Liver (tissue), 9 donors: ENCODE data around the gene PIGQ. TPM values are rescaled to one million over a fixed set of nuclear protein-coding genes. Genes with fewer than 3 reads are reported as not detected.

ENCODE experiments used
- DNase-seq: peaks from one replicate; pipeline ENCODE4 v3.0.0-alpha.2; 2017; ENCODE audit warnings: low spot score
- H3K27ac ChIP-seq, 2 donors: one replicate each; pipeline ENCODE4 v1.7.0; 2013; ENCODE audit warnings: inconsistent platforms in 2 of 2, low read length in 2 of 2, control low read depth in 1 of 2, low read depth in 1 of 2, mild to moderate bottlenecking in 1 of 2
- H3K27me3 ChIP-seq, 4 donors: one replicate each; pipeline versions ENCODE4 v1.6.1 to v1.7.0; 2013; ENCODE audit warnings: low read length in 3 of 4, inconsistent platforms in 1 of 4, mild to moderate bottlenecking in 1 of 4, moderate library complexity in 1 of 4; ENCODE audit not compliant: control insufficient read depth in 4 of 4, insufficient read depth in 4 of 4
- H3K36me3 ChIP-seq, 4 donors: one replicate each; pipeline versions ENCODE4 v1.6.1 to v1.7.0; 2013; ENCODE audit warnings: low read length in 3 of 4, mild to moderate bottlenecking in 3 of 4, low read depth in 1 of 4, moderate library complexity in 1 of 4; ENCODE audit not compliant: control insufficient read depth in 4 of 4, insufficient read depth in 3 of 4
- H3K4me1 ChIP-seq, 4 donors: one replicate each; pipeline versions ENCODE4 v1.6.1 to v1.7.0; 2013; ENCODE audit warnings: low read length in 3 of 4, mild to moderate bottlenecking in 3 of 4, moderate library complexity in 1 of 4; ENCODE audit not compliant: control insufficient read depth in 4 of 4, insufficient read depth in 4 of 4
- H3K4me3 ChIP-seq, 3 donors: one replicate each; pipeline versions ENCODE4 v1.6.1 to v1.7.0; 2013; ENCODE audit warnings: low read length in 3 of 3, control low read depth in 1 of 3, low read depth in 1 of 3, mild to moderate bottlenecking in 1 of 3
- H3K9ac ChIP-seq, 2 donors: one replicate each; pipeline ENCODE4 v1.7.0; 2013; ENCODE audit warnings: low read length in 2 of 2, mild to moderate bottlenecking in 2 of 2, moderate library complexity in 2 of 2, control low read depth in 1 of 2, low read depth in 1 of 2
- H3K9me3 ChIP-seq, 4 donors: one replicate each; pipeline versions ENCODE4 v1.6.1 to v1.7.0; 2013; ENCODE audit warnings: low read length in 3 of 4; ENCODE audit not compliant: control insufficient read depth in 4 of 4
- ATF3 ChIP-seq: IDR thresholded peaks from 2 replicates; pipeline ENCODE4 v1.6.1; 2016; ENCODE audit warnings: antibody characterized with exemption
- EGR1 ChIP-seq, 2 donors: IDR thresholded peaks; 2 replicates each; pipeline ENCODE4 v1.6.1; 2016 to 2018; ENCODE audit warnings: antibody characterized with exemption in 2 of 2, low read depth in 2 of 2
- FOXA2 ChIP-seq: IDR thresholded peaks from 2 replicates; pipeline ENCODE4 v1.6.1; 2016; ENCODE audit warnings: antibody characterized with exemption
- GABPA ChIP-seq, 2 donors: IDR thresholded peaks in 1 of 2; conservative IDR thresholded peaks in 1 of 2; 2 replicates each; pipeline ENCODE4 v1.6.1; 2016; ENCODE audit warnings: antibody characterized with exemption in 2 of 2, mild to moderate bottlenecking in 1 of 2, moderate library complexity in 1 of 2
- HNF4G ChIP-seq: IDR thresholded peaks from 2 replicates; pipeline ENCODE4 v1.6.1; 2016; ENCODE audit warnings: antibody characterized with exemption
- JUND ChIP-seq, 2 donors: IDR thresholded peaks; 2 replicates each; pipeline ENCODE4 v1.6.1; 2016; ENCODE audit warnings: antibody characterized with exemption in 2 of 2
- MAX ChIP-seq: IDR thresholded peaks from 2 replicates; pipeline ENCODE4 v1.6.1; 2016; ENCODE audit warnings: antibody characterized with exemption
- NR2F2 ChIP-seq: IDR thresholded peaks from 2 replicates; pipeline ENCODE4 v1.6.1; 2016; ENCODE audit warnings: antibody characterized with exemption
- RAD21 ChIP-seq, 2 donors: IDR thresholded peaks; 2 replicates each; pipeline ENCODE4 v1.6.1; 2016; ENCODE audit warnings: antibody characterized with exemption in 2 of 2, mild to moderate bottlenecking in 2 of 2
- RXRA ChIP-seq, 2 donors: IDR thresholded peaks; 2 replicates each; pipeline ENCODE4 v1.6.1; 2017 to 2018; ENCODE audit warnings: antibody characterized with exemption in 2 of 2, mild to moderate bottlenecking in 1 of 2
- TAF1 ChIP-seq: conservative IDR thresholded peaks from 2 replicates; pipeline ENCODE4 v1.6.1; 2016; ENCODE audit warnings: antibody characterized with exemption, mild to moderate bottlenecking
- YY1 ChIP-seq: IDR thresholded peaks from 2 replicates; pipeline ENCODE4 v1.6.1; 2016; ENCODE audit warnings: antibody characterized with exemption, mild to moderate bottlenecking
- ZBTB33 ChIP-seq: IDR thresholded peaks from 2 replicates; pipeline ENCODE4 v1.6.1; 2016; ENCODE audit warnings: antibody characterized with exemption
- WGBS: extraction: QIAGEN DNeasy Blood & Tissue Kit; methylation state at CpG from one replicate; pipeline ENCODE4 v1.1.7; 2013; 5-methylcytosine and 5-hydroxymethylcytosine counted together
- polyA plus RNA-seq, 2 donors: library from polyadenylated mRNA; stranded (reverse) in 1 of 2; unstranded in 1 of 2; fragments of 200-250 nt in 1 of 2; fragments of >200 nt in 1 of 2; fragmentation: Nextera tagmentation in 1 of 2; extraction: Ambion mirVana in 1 of 2; gene quantifications; one replicate each; pipeline versions ENCODE4 v1.2.1 to v1.2.3, GENCODE V29; 2013 to 2015
- total RNA-seq, 2 donors: library from RNA; depleted of rRNA; stranded (reverse); fragments of >200 nt; gene quantifications; one replicate each; pipeline ENCODE4 v1.2.3, GENCODE V29; 2014
- TF ChIP-seq, protein P1 (sequence below): IDR thresholded peaks from 2 replicates; pipeline ENCODE4 v1.6.1; 2016; ENCODE audit warnings: antibody characterized with exemption, mild to moderate bottlenecking
- donor health status: healthy.
- donor health status: healthy.
- donor health status: healthy.
- donor health status: healthy.
- donor health status: healthy.

PIGQ gene
- total and polyA plus RNA-seq, 4 donors = 16.8 to 144 (median 20.6) TPM

GRCh38 chr16:580946-581498 lies 11.3 kb downstream of the PIGQ start:
- H3K27ac ChIP-seq = no peak overlapping the region
- peaks cover 6 to 29% (median 20%) of the 10 kb centered on the region in 4 donors for H3K4me1 ChIP-seq
- H3K36me3 ChIP-seq = no peaks in the 10 kb centered on the region
- no peak overlapping the region for H3K9ac ChIP-seq
- no peak for DNase-seq
- H3K4me3 ChIP-seq = no peak overlapping the region
- TF ChIP-seq FOXA2 (no peak), RAD21 (IDR thresholded peaks at IDR 0.05) (no peak), ZBTB33 (no peak), JUND (IDR thresholded peaks at IDR 0.05) (no peak), RXRA (IDR thresholded peaks at IDR 0.05) (no peak), HNF4G (no peak), EGR1 (IDR thresholded peaks at IDR 0.05; ENCODE audit: low read depth in 2 of 2) (no peak)
- 97% methylated on average over 19 of the region's 19 CpGs for WGBS
- H3K9me3 ChIP-seq = no peaks in the 10 kb centered on the region
- no peaks in the 10 kb centered on the region for H3K27me3 ChIP-seq

GRCh38 chr16:582218-582613 lies 12.4 kb downstream of the PIGQ start:
- no peak overlapping the region for H3K9ac ChIP-seq
- TF ChIP-seq TAF1 = no peak
- no peak for TF ChIP-seq NR2F2
- TF ChIP-seq JUND (IDR thresholded peaks at IDR 0.05) = no peak
- TF ChIP-seq HNF4G = no peak
- no peak for TF ChIP-seq ATF3
- no peak for TF ChIP-seq ZBTB33
- no peak for TF ChIP-seq YY1
- no peak for TF ChIP-seq GABPA (IDR thresholded peaks at IDR 0.05 in 1 of 2, conservative IDR thresholded peaks at IDR 0.05 in 1 of 2)
- no peak for TF ChIP-seq RXRA (IDR thresholded peaks at IDR 0.05)
- TF ChIP-seq, protein P1, sequence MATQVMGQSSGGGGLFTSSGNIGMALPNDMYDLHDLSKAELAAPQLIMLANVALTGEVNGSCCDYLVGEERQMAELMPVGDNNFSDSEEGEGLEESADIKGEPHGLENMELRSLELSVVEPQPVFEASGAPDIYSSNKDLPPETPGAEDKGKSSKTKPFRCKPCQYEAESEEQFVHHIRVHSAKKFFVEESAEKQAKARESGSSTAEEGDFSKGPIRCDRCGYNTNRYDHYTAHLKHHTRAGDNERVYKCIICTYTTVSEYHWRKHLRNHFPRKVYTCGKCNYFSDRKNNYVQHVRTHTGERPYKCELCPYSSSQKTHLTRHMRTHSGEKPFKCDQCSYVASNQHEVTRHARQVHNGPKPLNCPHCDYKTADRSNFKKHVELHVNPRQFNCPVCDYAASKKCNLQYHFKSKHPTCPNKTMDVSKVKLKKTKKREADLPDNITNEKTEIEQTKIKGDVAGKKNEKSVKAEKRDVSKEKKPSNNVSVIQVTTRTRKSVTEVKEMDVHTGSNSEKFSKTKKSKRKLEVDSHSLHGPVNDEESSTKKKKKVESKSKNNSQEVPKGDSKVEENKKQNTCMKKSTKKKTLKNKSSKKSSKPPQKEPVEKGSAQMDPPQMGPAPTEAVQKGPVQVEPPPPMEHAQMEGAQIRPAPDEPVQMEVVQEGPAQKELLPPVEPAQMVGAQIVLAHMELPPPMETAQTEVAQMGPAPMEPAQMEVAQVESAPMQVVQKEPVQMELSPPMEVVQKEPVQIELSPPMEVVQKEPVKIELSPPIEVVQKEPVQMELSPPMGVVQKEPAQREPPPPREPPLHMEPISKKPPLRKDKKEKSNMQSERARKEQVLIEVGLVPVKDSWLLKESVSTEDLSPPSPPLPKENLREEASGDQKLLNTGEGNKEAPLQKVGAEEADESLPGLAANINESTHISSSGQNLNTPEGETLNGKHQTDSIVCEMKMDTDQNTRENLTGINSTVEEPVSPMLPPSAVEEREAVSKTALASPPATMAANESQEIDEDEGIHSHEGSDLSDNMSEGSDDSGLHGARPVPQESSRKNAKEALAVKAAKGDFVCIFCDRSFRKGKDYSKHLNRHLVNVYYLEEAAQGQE = no peak
- TF ChIP-seq MAX = no peak
- TF ChIP-seq RAD21 (IDR thresholded peaks at IDR 0.05) = no peak
- no peak for TF ChIP-seq EGR1 (IDR thresholded peaks at IDR 0.05; ENCODE audit: low read depth in 2 of 2)
- no peaks in the 10 kb centered on the region for H3K9me3 ChIP-seq
- H3K27me3 ChIP-seq = no peaks in the 10 kb centered on the region
- H3K27ac ChIP-seq = no peak overlapping the region
- WGBS = 93% methylated on average over 18 of the region's 18 CpGs
- no peak overlapping the region for H3K4me3 ChIP-seq
- H3K36me3 ChIP-seq = no peaks in the 10 kb centered on the region
- no peak for DNase-seq
- H3K4me1 ChIP-seq = peaks cover 11 to 40% (median 31%) of the 10 kb centered on the region in 4 donors
